SIG-M5 treated with dmso at 0.1 percent for 504 hours (cell line): ENCODE data around the gene ZNF283.
"Not testable (repeated sequence)": the region's sequence is repeated elsewhere in the genome, so short reads cannot be mapped to it uniquely, and the experiment has no call there.

Source experiments
- DNase-seq: peaks from one replicate; lab custom pipeline; 2025; ENCODE audit not compliant: unreplicated experiment; lab: John Stamatoyannopoulos, UW

ZNF283 gene

GRCh38 chr19:43799502-43800142, 27.5 kb upstream of the ZNF283 start:
- DNase-seq: no peak

DNA sequence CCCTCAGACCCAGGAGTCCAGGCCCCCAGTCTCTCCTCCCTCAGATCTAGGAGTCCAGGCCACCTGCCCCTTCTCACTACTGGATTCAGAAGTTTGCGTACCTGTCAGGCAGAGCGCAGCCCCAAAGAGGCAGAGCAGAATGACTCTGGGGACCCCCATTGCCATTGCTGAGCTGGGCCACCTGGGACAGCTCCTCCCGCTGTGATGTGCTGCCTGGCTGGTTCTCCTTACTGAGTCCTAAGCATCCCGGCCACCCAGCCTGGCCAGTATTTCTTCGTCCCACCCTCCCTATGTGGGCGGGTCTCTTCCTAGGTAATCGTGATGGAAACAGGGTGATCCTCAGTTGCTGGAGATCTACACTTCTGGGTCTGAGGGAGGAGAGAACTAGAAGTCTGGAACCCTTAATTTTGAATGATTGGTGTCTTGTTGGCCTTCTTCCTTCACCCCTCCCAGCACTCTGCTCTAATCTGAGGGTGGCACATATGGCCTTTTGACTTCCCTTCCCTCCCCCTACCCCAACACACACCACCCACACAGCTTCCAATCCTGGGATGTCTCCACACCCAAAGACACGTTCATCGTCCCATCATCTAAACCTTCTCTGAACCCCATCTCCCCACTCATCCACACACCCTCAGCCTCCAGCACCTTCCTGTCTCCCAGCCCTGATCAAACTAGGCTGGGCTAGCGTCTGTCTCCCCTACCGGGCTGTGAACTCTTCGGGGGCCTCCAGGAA, 24.7 kb upstream of the ZNF283 start, which contains the start of gene LYPD5:
TSS of gene LYPD5 (minus strand) at position 232 of the 736 bp plus-strand sequence. CDS start at position 165, 67 bp downstream.
- DNase-seq: no peak

GRCh38 chr19:43804432-43804831, 22.7 kb upstream of the ZNF283 start:
- no peak for DNase-seq

DNA sequence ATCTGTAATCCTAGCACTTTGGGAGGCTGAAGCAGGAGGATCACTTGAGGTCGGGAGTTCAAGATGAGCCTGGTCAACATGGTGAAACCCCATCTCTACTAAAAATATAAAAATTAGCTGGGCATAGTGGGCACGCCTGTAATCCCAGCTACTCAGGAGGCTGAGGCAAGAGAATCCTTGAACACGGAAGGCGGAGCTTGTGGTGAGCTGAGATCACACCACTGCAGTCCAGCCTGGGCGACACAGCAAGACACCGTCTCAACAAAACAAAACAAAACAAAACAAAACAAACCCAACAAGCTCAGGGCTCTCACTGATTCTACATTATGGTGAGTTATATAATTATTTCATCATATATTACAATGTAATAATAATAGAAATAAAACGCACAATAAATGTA, 20.7 kb upstream of the ZNF283 start:
- not testable (repeated sequence) for DNase-seq

DNA sequence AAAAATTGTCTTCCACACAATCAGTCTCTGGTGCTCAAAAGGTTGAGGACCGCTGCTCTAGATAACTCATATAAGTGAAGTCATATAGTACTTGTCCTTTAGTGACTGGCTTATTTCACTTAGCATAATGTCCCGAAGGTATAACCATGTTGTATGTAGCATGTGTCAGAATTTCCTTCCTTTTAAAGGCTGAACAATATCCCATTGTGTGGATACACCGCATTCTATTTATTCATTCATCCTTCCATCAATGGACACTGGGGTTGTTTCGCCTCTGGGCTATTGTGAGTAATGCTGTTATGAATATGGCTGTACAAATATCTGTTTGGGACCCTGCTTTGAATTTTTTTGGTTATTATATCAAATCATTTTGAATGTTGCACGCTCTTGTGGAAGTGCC, 20.3 kb upstream of the ZNF283 start:
- no peak for DNase-seq

DNA sequence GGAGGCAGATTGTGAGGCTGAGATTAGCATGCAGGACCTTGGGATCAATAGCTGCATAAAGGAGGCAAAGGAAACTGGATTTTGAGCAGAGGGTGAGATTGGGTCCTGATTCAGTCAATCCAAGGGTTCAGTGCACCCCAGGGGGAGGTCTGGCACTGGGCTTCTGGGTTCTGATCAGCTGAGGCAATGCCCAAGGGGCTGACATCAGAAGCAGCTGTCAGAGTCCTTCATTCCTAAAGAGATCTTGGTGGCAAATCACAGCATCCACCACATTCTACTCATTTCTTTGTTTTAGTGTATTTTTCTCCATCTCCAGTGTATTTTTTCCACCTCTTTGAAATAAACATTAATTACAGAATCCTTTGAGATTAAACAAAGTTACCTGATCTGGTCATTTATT, 19.5 kb upstream of the ZNF283 start:
- no peak for DNase-seq

- peak; percentile 76 for DNase-seq
Observed at GRCh38 chr19:43809762-43810696, 17.1 kb upstream of the ZNF283 start.

DNA sequence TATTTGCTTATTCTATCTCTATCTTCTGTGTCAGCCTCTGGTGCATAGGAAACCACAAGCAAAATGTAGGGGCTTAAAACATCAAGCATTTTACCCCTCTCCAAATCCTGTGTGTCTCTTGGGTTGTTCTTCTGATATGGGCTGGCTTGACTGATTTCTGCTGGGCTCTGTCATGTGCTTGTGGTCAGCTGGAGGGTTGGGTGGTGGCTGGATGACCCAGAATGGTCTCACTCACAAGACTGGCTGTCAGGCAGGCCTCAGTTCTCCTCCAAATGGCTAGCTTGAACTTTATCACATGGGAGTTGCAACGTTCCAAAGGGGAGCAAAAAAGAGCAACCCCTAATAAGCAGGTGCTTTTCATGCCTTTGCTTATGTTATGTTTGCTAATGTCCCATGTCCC, 15.3 kb upstream of the ZNF283 start:
- no peak for DNase-seq

GRCh38 chr19:43812259-43812658, 14.9 kb upstream of the ZNF283 start:
- DNase-seq: no peak

DNA sequence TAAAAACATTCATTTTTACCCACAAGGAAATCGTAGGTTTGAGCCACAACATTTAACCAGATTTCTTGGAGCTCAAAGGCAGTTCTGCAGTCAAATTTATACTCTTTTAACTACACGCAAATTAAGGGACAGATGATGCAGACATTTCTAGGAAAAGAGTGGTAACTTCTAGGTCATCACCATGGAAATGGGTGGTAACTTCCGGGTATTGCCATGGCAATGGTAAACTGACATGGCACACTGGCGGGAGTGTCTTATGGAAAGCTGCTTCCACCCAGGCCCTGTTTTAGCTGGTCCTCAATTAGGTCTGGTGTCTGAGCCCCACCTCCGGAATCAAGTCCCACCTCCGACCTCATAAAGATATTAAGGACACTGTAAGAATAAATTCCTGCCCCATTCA, 14.4 kb upstream of the ZNF283 start:
- no peak for DNase-seq

DNA sequence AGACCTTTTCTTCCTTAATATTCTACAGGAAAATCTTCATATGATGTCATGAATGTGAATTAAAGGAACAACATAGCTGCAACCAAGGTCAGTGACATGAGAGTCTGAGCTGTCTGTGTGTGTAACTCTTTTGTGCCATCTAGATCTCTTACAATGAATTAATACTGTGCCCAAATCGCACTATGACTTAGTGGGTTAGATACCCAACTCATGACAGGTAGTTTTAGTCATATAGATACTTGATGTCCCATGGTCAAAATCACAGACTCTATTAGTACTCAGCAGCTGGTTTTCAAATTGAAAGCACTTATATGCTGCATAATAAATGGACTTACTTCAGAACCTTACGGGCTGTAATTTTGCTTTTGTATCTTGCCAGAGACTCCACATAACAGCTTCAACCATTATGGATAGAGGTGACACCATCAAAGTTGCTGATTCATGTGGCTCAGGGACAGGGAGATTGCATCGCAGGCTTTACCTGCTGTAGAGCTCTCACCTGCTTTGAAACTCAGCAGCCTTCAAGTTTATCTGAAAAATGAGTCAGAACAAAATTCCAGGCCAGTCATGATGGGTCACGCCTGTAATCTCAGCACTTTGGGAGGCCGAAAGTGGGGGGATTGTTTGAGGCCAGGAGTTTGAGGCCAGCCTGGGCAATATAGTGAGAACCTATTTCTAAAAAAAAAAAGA, 12.3 kb upstream of the ZNF283 start:
- DNase-seq: no peak

DNA sequence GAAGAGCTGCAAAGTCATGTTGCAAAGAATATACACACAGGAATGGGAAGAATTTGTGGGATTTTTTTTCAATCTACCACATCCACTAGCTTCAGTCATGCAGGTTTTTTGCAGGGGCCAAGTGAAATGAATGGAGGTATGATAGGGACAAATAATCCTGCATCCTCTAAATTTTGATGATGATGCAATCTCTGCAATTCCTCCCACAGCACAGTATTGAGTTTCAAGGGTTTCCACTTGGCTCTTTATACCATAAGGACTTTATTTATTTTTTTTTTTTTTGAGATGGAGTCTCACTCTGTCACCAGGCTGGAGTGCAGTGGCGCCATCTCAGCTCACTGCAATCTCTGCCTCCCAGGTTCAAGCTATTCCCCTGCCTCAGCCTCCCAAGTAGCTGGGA, 9.7 kb upstream of the ZNF283 start:
- DNase-seq: not testable (repeated sequence)

GRCh38 chr19:43818500-43818899, 8.6 kb upstream of the ZNF283 start:
- DNase-seq: peak; percentile 3

DNA sequence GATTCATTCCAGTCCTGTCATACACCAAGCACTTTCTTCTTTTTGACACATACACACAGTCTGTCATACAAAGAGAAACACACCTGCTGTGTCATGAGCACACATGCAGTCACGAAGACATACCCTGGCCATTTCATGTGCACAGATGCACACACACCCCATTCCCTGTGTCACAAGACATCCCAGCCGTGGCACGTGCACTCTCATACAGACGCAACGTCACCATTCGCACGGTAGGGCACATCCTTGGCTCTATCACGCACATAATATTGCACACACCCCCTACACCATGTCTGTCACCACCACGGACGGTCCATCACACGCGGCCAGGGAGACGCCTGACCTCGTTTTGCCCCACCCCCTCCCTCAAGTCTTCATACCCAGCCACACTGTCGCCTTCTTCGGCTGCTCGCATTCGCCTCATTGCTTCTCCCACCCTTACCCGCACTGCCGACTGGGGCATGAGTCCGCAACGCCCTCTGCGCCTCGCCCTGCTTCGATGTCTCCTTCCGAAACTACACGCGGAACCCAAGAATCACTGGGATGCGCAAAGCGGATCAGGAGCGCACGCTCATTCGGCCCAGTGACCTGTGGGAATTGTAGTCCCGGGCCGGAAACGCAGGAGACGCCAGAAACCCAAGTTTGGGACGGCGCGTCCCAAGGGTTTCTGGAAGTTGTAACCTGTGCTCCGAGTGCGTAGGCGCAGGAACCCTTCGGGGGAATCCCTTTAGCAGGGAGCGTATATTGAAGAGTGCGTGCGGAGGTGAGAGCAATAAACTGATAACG, 6.8 kb upstream of the ZNF283 start:
- DNase-seq: no peak

GRCh38 chr19:43820884-43821215, 6.3 kb upstream of the ZNF283 start:
- DNase-seq: no peak

DNA sequence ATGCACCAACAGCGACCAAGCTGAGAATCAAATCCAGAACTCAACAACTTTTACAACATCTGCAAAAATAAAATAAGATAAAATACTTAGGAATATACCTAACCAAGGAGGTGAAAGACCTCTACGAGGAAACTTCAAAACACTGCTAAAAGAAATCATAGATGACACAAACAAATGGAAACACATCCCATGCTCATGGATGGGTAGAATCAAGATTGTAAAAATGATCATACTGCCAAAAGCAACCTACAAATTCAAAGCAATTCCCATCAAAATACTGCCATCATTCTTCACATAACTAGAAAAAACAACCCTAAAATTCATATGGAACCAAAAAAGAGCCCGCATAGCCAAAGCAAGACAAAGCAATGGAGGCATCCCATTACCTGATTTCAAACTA, 3.3 kb upstream of the ZNF283 start:
- DNase-seq: not testable (repeated sequence)

GRCh38 chr19:43824572-43824971, 2.5 kb upstream of the ZNF283 start:
- DNase-seq: not testable (repeated sequence)

DNA sequence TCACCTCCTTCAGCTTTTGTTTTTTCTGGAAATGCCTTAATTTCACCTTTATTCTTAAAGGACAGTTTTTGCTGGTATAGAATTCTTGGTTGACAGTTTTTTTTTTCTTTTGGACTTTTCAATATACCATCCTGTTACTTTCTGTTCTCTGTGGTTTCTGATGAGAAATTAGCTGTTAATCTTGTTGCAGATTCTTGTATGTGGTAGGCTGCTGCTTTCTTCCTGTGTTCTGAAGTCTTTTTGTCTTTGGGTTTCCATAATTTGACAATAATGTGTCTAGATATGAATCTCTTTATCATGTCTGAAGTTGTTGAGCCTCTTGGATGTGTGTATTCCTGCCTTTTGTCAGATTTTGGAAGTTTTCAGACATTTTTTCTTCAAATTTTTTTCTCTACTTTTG, 12.0 kb downstream of the ZNF283 start:
- no peak for DNase-seq

GRCh38 chr19:43842007-43842406, 14.9 kb downstream of the ZNF283 start:
- no peak for DNase-seq

DNA sequence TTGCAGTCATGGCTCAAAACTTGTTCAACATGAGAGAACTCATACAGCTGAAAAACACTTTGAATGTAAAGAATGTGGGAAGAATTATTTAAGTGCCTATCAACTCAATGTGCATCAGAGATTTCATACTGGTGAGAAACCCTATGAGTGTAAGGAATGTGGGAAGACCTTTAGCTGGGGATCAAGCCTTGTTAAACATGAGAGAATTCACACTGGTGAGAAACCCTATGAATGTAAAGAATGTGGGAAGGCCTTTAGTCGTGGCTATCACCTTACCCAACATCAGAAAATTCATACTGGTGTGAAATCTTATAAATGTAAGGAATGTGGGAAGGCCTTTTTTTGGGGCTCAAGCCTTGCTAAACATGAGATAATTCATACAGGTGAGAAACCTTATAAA, 20.1 kb downstream of the ZNF283 start:
- DNase-seq: no peak
